ENCODE measurements around the gene USP21.

Gene USP21

DNA sequence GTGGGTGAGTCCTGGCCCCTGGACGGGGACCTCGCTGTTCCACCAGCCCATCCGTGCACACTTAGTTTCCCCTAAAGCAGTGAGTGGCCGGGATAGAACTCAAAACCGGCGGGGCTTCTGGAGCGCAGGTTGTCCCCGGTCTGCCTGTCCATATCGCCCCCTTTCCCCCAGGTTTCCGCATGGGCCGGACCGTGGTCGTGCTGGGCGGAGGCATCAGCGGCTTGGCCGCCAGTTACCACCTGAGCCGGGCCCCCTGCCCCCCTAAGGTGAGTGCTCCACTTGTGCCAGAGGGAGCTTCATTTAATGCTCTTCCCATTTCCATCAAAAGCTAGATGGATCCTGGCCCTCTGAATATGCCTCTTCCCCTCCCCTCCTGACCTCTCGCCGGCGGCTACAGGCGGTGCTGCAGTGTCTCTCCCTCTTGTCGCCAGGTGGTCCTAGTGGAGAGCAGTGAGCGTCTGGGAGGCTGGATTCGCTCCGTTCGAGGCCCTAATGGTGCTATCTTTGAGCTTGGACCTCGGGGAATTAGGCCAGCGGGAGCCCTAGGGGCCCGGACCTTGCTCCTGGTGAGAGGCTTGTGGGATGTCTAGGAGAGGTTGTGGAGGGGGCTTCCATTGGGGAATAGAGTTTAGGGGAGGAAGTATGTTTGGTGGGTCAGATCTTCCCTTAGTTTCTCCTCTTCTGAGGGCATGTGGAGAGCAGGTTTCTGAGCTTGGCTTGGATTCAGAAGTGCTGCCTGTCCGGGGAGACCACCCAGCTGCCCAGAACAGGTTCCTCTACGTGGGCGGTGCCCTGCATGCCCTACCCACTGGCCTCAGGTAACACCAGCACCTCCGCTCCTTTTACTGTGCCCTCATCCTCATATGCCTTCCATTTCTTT lies 7.6 kb downstream of the USP21 start:
- no peak for DNase-seq (ENCODE audit: low spot score)
- in situ Hi-C loops (cut with MboI; ENCODE audit: low sequenced_read_pairs, unreplicated experiment) = no loop called here

DNA sequence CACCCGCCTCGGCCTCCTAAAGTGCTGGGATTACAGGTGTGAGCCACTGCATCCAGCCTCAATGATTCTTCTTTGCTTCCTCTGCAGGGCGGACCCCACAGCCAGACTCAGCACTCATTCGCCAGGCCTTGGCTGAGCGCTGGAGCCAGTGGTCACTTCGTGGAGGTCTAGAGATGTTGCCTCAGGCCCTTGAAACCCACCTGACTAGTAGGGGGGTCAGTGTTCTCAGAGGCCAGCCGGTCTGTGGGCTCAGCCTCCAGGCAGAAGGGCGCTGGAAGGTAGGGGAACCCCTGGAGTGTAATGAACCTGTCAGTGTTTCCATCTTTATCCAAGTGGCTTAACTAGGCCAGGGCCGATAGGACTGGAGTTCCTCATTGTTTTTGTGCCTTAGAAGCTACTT lies 9.6 kb downstream of the USP21 start:
- TF ChIP-seq, protein P1, sequence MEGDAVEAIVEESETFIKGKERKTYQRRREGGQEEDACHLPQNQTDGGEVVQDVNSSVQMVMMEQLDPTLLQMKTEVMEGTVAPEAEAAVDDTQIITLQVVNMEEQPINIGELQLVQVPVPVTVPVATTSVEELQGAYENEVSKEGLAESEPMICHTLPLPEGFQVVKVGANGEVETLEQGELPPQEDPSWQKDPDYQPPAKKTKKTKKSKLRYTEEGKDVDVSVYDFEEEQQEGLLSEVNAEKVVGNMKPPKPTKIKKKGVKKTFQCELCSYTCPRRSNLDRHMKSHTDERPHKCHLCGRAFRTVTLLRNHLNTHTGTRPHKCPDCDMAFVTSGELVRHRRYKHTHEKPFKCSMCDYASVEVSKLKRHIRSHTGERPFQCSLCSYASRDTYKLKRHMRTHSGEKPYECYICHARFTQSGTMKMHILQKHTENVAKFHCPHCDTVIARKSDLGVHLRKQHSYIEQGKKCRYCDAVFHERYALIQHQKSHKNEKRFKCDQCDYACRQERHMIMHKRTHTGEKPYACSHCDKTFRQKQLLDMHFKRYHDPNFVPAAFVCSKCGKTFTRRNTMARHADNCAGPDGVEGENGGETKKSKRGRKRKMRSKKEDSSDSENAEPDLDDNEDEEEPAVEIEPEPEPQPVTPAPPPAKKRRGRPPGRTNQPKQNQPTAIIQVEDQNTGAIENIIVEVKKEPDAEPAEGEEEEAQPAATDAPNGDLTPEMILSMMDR (IDR thresholded peaks at IDR 0.05; ENCODE audit: borderline replicate concordance, control extremely low read depth, extremely low read depth, insufficient read depth, missing control alignments) = no peak
- in situ Hi-C loops (cut with MboI; ENCODE audit: low sequenced_read_pairs, unreplicated experiment) = no loop called here
- DNase-seq (ENCODE audit: low spot score) = no peak

More for the DNA sequence above, 7.6 kb downstream of the USP21 start:
- TF ChIP-seq, protein P1 (IDR thresholded peaks at IDR 0.05; ENCODE audit: borderline replicate concordance, control extremely low read depth, extremely low read depth, insufficient read depth, missing control alignments) = no peak

DNA sequence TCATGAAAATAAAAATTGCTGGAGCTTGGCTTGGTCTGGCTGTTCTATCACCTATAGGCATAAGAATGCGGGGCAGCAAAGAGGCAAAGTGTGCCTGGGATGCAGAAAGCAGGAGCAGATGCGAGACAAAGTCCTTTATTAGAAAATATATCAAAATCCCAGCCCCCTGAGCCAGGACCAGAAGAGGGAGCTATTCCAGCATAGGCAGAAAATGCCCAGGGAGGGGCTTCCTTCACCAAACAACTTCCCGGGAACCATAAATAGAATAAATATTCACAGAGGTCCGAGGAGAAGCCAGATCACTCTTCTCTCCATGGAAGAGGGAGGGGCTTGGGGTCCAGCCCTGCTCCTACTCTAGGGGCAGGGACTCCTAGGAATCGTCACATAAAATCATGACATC lies 11.9 kb downstream of the USP21 start:
- in situ Hi-C loops (cut with MboI; ENCODE audit: low sequenced_read_pairs, unreplicated experiment) = no loop called here
- no peak for DNase-seq (ENCODE audit: low spot score)
- TF ChIP-seq, protein P1 (IDR thresholded peaks at IDR 0.05; ENCODE audit: borderline replicate concordance, control extremely low read depth, extremely low read depth, insufficient read depth, missing control alignments) = no peak

DNA sequence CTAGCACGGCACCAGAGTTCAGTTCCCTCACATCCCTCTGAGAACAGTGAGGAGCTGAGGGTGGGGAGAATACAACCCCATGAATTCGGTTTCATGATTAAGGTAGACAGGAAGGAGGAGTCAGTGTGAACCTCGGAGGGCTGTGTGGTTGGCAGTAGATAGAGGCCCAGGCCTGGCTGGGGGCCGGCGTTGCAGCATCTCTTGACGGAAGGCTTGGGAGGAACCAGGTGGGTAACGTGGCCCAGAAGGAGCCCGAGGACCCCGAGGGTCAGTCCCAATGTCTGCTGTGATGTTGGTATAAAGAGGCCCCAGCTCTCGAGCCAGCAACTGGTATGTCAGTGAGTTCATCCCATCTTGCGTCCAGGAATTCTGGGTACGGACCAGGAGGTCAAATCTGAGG lies 12.4 kb downstream of the USP21 start:
- in situ Hi-C loops (cut with MboI; ENCODE audit: low sequenced_read_pairs, unreplicated experiment) = no loop called here
- no peak for DNase-seq (ENCODE audit: low spot score)

DNA sequence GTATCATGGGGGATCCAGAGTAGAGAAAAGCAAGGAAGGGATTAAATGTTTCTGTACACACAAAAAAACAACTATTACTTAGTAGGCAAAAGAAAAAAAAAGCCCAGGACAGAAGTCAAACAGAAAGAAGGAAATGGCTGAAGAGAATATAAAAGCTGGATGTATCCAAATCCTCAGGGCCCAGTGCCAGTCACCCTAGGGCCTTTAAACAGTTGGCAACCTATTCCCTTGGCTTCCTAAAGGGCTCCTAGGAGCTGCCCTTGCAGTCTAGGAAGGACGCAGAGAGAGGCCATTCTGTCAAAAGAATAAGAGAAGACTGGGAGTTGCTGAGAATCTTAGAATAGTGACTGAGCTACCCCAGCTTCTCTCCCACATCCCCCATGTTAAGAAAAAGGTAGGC lies 13.0 kb downstream of the USP21 start:
- TF ChIP-seq, protein P1 (IDR thresholded peaks at IDR 0.05; ENCODE audit: borderline replicate concordance, control extremely low read depth, extremely low read depth, insufficient read depth, missing control alignments) = no peak
- DNase-seq (ENCODE audit: low spot score) = no peak
- in situ Hi-C loops (cut with MboI; ENCODE audit: low sequenced_read_pairs, unreplicated experiment) = no loop called here

More for the DNA sequence above, 12.4 kb downstream of the USP21 start:
- TF ChIP-seq, protein P1 (IDR thresholded peaks at IDR 0.05; ENCODE audit: borderline replicate concordance, control extremely low read depth, extremely low read depth, insufficient read depth, missing control alignments) = no peak

DNA sequence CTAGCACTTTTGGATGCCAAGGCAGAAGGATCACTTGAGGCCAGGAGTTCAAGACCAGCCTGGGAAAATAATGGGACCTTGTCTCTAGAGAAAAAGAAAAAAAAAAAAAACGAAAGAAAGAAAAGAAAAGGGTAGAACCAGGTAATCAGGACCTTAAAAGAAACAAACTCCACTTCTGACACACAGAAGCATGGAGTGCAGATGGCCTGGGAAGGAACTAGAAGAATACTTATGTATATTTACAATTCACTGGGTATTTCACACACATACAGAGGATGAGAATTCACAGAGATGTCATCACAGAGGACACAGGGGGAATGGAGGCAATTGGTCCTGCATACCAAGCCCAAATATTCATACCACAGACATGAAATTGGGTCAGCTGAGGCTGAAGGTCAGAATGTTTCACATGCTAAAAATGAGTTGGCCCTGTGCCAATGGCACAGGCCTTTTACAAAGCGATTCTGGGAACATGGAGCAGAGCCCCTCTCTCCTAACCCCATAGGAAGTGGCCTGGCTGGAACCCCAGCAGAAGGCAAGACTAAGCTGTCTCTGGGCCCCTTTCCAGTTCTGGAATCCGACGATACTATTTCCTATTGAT lies 13.6 kb downstream of the USP21 start:
- DNase-seq (ENCODE audit: low spot score) = no peak
- TF ChIP-seq, protein P1 (IDR thresholded peaks at IDR 0.05; ENCODE audit: borderline replicate concordance, control extremely low read depth, extremely low read depth, insufficient read depth, missing control alignments) = no peak
- in situ Hi-C loops (cut with MboI; ENCODE audit: low sequenced_read_pairs, unreplicated experiment) = no loop called here

Measured in GM13976 (cell line).